Tibial artery (tissue), 4 donors: ENCODE data around the gene PSENEN.
"Not testable (repeated sequence)": the region's sequence is repeated elsewhere in the genome, so short reads cannot be mapped to it uniquely, and the experiment has no call there.

ENCODE experiments used
- DNase-seq, 2 donors: peaks; one replicate each; pipeline ENCODE4 v3.0.0-alpha.2; 2019
- H3K27ac ChIP-seq, 2 donors: fragments of 200-600 bp; sonication (generic) in 1 of 2; 1 replicate in 1 of 2; 2 replicates in 1 of 2; pipeline ENCODE4 v1.5.1; 2018 to 2019; ENCODE audit warnings: mild to moderate bottlenecking in 1 of 2
- H3K27me3 ChIP-seq, 2 donors: fragments of 200-600 bp; sonication (generic) in 1 of 2; one replicate each; pipeline versions ENCODE4 v1.5.1 to v1.6.0; 2016 to 2019
- H3K36me3 ChIP-seq, 3 donors: fragments of 200-600 bp; sonication (generic) in 2 of 3; one replicate each; pipeline ENCODE4 v1.5.1; 2016 to 2019; ENCODE audit warnings: mild to moderate bottlenecking in 2 of 3
- H3K4me1 ChIP-seq, 4 donors: fragments of 200-600 bp; sonication (generic) in 2 of 4; 1 replicate in 3 of 4; 2 replicates in 1 of 4; pipeline ENCODE4 v1.5.1; 2016 to 2019
- H3K4me3 ChIP-seq, 2 donors: fragments of 200-600 bp; sonication (generic) in 1 of 2; 1 replicate in 1 of 2; 2 replicates in 1 of 2; pipeline ENCODE4 v1.5.1; 2018 to 2019; ENCODE audit warnings: mild to moderate bottlenecking in 2 of 2
- H3K9me3 ChIP-seq, 3 donors: fragments of 200-600 bp; sonication (generic) in 1 of 3; one replicate each; pipeline ENCODE4 v1.5.1; 2016 to 2019
- CTCF ChIP-seq, 2 experiments: fragments of 200-600 bp in 1 of 2; fragments of 450-650 bp in 1 of 2; IDR thresholded peaks; one replicate each; pipeline ENCODE4 v1.5.1; 2017 to 2019; ENCODE audit warnings: antibody characterized with exemption in 2 of 2, mild to moderate bottlenecking in 1 of 2, moderate library complexity in 1 of 2
- intact Hi-C: fragments of 100-400 bp; cut with DNase I; formaldehyde crosslinking; loops from one replicate; pipeline ENCODE4 v1.15.0; 2023; ENCODE audit warnings: low total_unique reads

Gene PSENEN

GRCh38 chr19:35793381-35794165, 48.1 kb downstream of the PSENEN start:
- DNase-seq, result no peak
- no peak overlapping the region for H3K4me3 ChIP-seq
- no peaks in the 10 kb centered on the region for H3K4me1 ChIP-seq
- H3K27ac ChIP-seq, result no peak overlapping the region
- H3K27me3 ChIP-seq, result peaks cover 0 to 27% of the 10 kb centered on the region in 2 donors
- TF ChIP-seq CTCF (IDR thresholded peaks at IDR 0.05), result no peak
- no peaks in the 10 kb centered on the region for H3K36me3 ChIP-seq
- H3K9me3 ChIP-seq, result no peaks in the 10 kb centered on the region
- intact Hi-C loops, result no loop called here

- H3K9me3 ChIP-seq, H3K27ac ChIP-seq, intact Hi-C loops, H3K36me3 ChIP-seq, DNase-seq, H3K4me1 ChIP-seq, H3K4me3 ChIP-seq: not testable (repeated sequence)
- H3K27me3 ChIP-seq, result peaks cover 0 to 41% of the 10 kb centered on the region in 2 donors
Observed at GRCh38 chr19:35795564-35795963, 50.1 kb downstream of the PSENEN start.
